ENCODE data around the gene IFNGR2.

IFNGR2 gene

DNA sequence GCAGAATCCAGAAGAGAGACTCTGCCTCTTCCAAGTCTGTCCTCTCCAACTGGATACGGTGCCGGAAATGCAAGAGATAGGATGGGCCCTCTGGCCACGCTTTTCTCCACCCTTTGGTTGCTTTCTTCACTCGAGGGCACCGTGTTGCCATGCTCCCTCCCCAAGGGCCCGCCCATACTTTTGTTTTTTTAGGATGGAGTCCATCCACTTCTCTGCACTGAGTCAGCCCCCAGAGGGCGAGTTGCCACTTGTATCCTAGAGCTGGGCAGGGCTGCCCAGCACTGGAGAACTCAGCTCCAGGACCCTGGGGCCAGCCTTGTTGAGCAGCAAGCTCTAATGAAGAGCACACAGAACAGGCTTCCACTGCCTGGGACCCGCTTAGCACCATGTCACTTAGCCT is 25.5 kb downstream of the IFNGR2 start:
- Mint-ChIP-seq H3K4me1 (no peaks in the 10 kb centered on the region), H3K27me3 (ENCODE audit: low read depth) (no peaks in the 10 kb centered on the region), H3K4me3 (no peak overlapping the region), H3K36me3 (ENCODE audit: low read depth) (peaks cover 66% of the 10 kb centered on the region), H3K9me3 (no peaks in the 10 kb centered on the region), H3K27ac (no peak overlapping the region)
- no peak for TF ChIP-seq CTCF (IDR thresholded peaks at IDR 0.05; ENCODE audit: unreplicated experiment in 3 of 3)

DNA sequence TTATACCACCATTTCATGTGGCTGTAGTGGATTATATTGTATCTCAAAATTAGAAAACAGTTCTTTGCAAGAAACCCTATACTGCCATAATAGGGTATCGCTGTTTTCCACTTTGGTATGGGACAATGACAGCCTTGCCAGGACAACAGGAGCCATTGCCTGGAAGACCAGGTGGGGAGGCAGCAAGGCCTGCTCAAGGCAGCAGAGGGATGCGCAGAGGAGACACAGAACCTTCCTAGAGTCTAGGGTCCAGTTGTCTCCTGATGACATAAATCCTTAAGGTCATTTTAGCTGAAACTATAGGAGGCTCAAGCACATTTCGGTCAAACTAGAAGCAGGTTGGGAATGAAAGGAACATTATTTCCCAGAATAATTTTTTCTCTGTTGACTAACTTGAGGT is 27.6 kb downstream of the IFNGR2 start:
- Mint-ChIP-seq H3K36me3 (ENCODE audit: low read depth) (peaks cover 64% of the 10 kb centered on the region), H3K4me3 (no peak overlapping the region), H3K27me3 (ENCODE audit: low read depth) (no peaks in the 10 kb centered on the region), H3K27ac (no peak overlapping the region), H3K4me1 (no peaks in the 10 kb centered on the region), H3K9me3 (no peaks in the 10 kb centered on the region)
- no peak for TF ChIP-seq CTCF (IDR thresholded peaks at IDR 0.05; ENCODE audit: unreplicated experiment in 3 of 3)

DNA sequence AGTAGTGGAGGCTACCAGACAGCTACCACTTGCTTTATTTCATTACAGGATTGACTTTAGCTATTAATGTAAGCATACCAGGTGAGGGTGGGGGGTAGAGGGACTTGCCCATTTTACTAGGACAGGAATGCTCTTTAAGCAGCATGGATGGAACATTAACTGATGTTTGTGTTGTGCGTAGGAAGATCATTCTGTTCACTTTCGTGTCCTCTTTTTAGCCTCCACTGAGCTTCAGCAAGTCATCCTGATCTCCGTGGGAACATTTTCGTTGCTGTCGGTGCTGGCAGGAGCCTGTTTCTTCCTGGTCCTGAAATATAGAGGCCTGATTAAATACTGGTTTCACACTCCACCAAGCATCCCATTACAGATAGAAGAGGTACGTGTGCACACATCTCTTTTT is 29.3 kb downstream of the IFNGR2 start:
- TF ChIP-seq CTCF (IDR thresholded peaks at IDR 0.05; ENCODE audit: unreplicated experiment in 3 of 3), result no peak
- Mint-ChIP-seq H3K27me3 (ENCODE audit: low read depth) (no peaks in the 10 kb centered on the region), H3K27ac (no peak overlapping the region), H3K4me3 (no peak overlapping the region), H3K9me3 (no peaks in the 10 kb centered on the region), H3K4me1 (no peaks in the 10 kb centered on the region), H3K36me3 (ENCODE audit: low read depth) (peaks cover 64% of the 10 kb centered on the region)

DNA sequence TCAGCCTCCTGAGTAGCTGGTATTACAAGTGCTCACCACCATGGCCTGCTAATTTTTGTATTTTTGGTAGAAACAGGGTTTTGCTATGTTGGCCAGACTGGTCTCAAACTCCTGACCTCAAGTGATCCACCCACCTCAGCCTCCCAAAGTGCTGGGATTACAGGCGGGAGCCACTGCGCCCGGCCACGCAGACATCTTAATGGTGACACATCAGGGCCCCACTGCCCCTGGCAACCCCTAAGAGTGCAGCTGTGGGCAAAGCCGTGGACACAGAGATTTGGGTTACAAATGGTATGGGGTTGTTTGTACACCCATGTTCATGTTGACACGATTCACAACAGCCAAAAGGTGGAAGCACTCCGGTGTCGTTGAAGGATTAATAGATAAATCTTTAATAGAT is 29.8 kb downstream of the IFNGR2 start:
- no peak overlapping the region for H3K27ac Mint-ChIP-seq
- H3K27me3 Mint-ChIP-seq (ENCODE audit: low read depth), result no peaks in the 10 kb centered on the region
- no peaks in the 10 kb centered on the region for H3K4me1 Mint-ChIP-seq
- no peak for TF ChIP-seq CTCF (IDR thresholded peaks at IDR 0.05; ENCODE audit: unreplicated experiment in 3 of 3)
- peaks cover 66% of the 10 kb centered on the region for H3K36me3 Mint-ChIP-seq (ENCODE audit: low read depth)
- no peaks in the 10 kb centered on the region for H3K9me3 Mint-ChIP-seq
- no peak overlapping the region for H3K4me3 Mint-ChIP-seq

- Mint-ChIP-seq H3K9me3 (no peaks in the 10 kb centered on the region), H3K27ac (no peak overlapping the region), H3K36me3 (ENCODE audit: low read depth) (peaks cover 66% of the 10 kb centered on the region), H3K27me3 (ENCODE audit: low read depth) (no peaks in the 10 kb centered on the region), H3K4me1 (no peaks in the 10 kb centered on the region), H3K4me3 (no peak overlapping the region)
- TF ChIP-seq CTCF (IDR thresholded peaks at IDR 0.05; ENCODE audit: unreplicated experiment in 3 of 3), result no peak
These were observed 30.4 kb downstream of the IFNGR2 start for GRCh38 chr21:33433425-33434114.

DNA sequence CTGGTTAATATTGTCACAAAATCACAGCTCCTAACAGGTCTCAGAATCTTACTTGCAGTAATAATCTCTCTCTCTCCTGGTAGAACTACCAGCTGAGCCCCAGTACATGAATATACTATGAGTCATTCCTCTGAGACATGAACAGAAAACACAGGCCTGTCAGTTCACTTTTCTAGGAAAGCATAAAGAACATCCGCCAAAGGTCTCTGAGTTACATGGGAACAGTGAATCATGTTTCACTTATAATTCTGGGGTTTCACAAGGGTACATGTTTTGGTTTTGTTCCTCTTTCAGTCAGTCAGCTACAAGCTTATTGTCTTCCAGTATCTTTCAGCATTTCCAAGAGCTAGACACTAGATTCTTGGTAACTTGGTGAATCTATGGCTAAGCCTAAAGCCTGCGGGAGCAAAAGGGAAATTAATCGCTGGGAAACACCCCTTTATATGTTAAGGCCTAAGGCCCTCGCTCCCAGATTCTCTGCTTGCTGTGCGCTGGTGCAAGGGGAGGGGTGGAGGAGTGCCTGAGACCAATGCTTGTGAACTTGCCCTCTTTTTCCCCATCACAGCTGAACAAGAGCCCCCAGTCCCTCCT is 31.7 kb downstream of the IFNGR2 start:
- TF ChIP-seq CTCF (IDR thresholded peaks at IDR 0.05; ENCODE audit: unreplicated experiment in 3 of 3), result no peak

More for the DNA sequence above, 31.7 kb downstream of the IFNGR2 start:
- Mint-ChIP-seq H3K27me3 (ENCODE audit: low read depth) (no peaks in the 10 kb centered on the region), H3K4me3 (no peak overlapping the region), H3K9me3 (no peaks in the 10 kb centered on the region), H3K36me3 (ENCODE audit: low read depth) (peaks cover 61% of the 10 kb centered on the region), H3K4me1 (no peaks in the 10 kb centered on the region), H3K27ac (peak overlapping the region in 2 of 3 experiments; percentile 20 to 44)

All from nephron (organoid).